HepG2 (cell line): ENCODE results near the gene TTLL4. TPM values are rescaled to one million over a fixed set of nuclear protein-coding genes. Genes with fewer than 3 reads are reported as not detected.

Experiments
- E2F1 ChIP-seq: sonication (generic); formaldehyde crosslinking; IDR thresholded peaks from 2 replicates; pipeline ENCODE4 v1.5.0; 2020; ENCODE audit warnings: missing genetic modification reagents
- E2F5 ChIP-seq: sonication (generic); formaldehyde crosslinking; conservative IDR thresholded peaks from 2 replicates; pipeline ENCODE4 v1.4.0; 2020; ENCODE audit warnings: missing genetic modification reagents
- ELF4 ChIP-seq: sonication (generic); formaldehyde crosslinking; IDR thresholded peaks from 2 replicates; pipeline ENCODE4 v1.5.0; 2020; ENCODE audit warnings: missing genetic modification reagents, mild to moderate bottlenecking, moderate library complexity, borderline replicate concordance
- KDM1A ChIP-seq: IDR thresholded peaks from 2 replicates; pipeline ENCODE4 v1.6.1; 2016; ENCODE audit warnings: missing compliant biosample characterization
- MAFF ChIP-seq: IDR thresholded peaks from 2 replicates; pipeline ENCODE4 v1.6.1; 2011; ENCODE audit warnings: low read depth, low read length, improper control_type of control experiment
- SKI ChIP-seq: fragments of 450-650 bp; IDR thresholded peaks from one replicate; pipeline ENCODE4 v1.6.1; 2018; ENCODE audit warnings: mild to moderate bottlenecking; ENCODE audit not compliant: partially characterized antibody
- TARDBP ChIP-seq: sonication (generic); formaldehyde crosslinking; IDR thresholded peaks from 2 replicates; pipeline ENCODE4 v1.8.0; 2022; ENCODE audit warnings: mild to moderate bottlenecking, missing genetic modification reagents
- TRAFD1 ChIP-seq: sonication (generic); formaldehyde crosslinking; IDR thresholded peaks from 2 replicates; pipeline ENCODE4 v1.5.1; 2020; ENCODE audit warnings: missing genetic modification reagents, mild to moderate bottlenecking, borderline replicate concordance
- ZBTB40 ChIP-seq, 2 experiments: fragments of 450-650 bp in 1 of 2; sonication (generic) in 1 of 2; formaldehyde crosslinking in 1 of 2; IDR thresholded peaks; 2 replicates each; pipeline versions ENCODE4 v1.6.1 to v1.8.0; 2016 to 2022; ENCODE audit warnings: antibody characterized with exemption in 1 of 2, mild to moderate bottlenecking in 1 of 2, missing genetic modification reagents in 1 of 2
- ZNF207 ChIP-seq: fragments of 450-650 bp; IDR thresholded peaks from 2 replicates; pipeline ENCODE4 v1.6.1; 2016; ENCODE audit warnings: antibody characterized with exemption, borderline replicate concordance
- ZNF430 ChIP-seq: sonication (generic); formaldehyde crosslinking; IDR thresholded peaks from 2 replicates; pipeline ENCODE4 v1.9.0; 2021; ENCODE audit warnings: mild to moderate bottlenecking, missing genetic modification reagents
- ZNF451 ChIP-seq: sonication (generic); formaldehyde crosslinking; IDR thresholded peaks from 2 replicates; pipeline ENCODE4 v1.5.0; 2020; ENCODE audit warnings: mild to moderate bottlenecking, missing genetic modification reagents
- ZNF547 ChIP-seq: sonication (generic); formaldehyde crosslinking; IDR thresholded peaks from 2 replicates; pipeline ENCODE4 v1.5.1; 2020; ENCODE audit warnings: mild to moderate bottlenecking, missing genetic modification reagents
- ZNF615 ChIP-seq: sonication (generic); formaldehyde crosslinking; IDR thresholded peaks from 2 replicates; pipeline ENCODE4 v1.5.0; 2020; ENCODE audit warnings: mild to moderate bottlenecking, missing genetic modification reagents, borderline replicate concordance
- ZNF747 ChIP-seq: sonication (generic); formaldehyde crosslinking; IDR thresholded peaks from 2 replicates; pipeline ENCODE4 v1.8.1; 2023; ENCODE audit warnings: missing genetic modification reagents, mild to moderate bottlenecking, borderline replicate concordance
- polyA plus RNA-seq, 8 experiments: library from polyadenylated mRNA; depleted of rRNA in 3 of 8; stranded (reverse) in 7 of 8; unstranded in 1 of 8; fragments of >200 nt; fragmentation: Illumina TruSeq in 4 of 8; extraction: Trizol in 4 of 8; gene quantifications; 2 replicates each; pipeline versions ENCODE4 v1.2.1 to v1.2.3, GENCODE V29; 2011 to 2016; ENCODE audit warnings: low read depth in 4 of 8, missing spikeins in 1 of 8, mixed read lengths in 1 of 8; ENCODE audit not compliant: insufficient read depth in 1 of 8
- total RNA-seq, 5 experiments: library from RNA; depleted of rRNA; stranded (reverse); fragments of >200 nt; fragmentation: Illumina TruSeq; extraction: Trizol; gene quantifications; 2 replicates each; pipeline ENCODE4 v1.2.3, GENCODE V29; 2016; ENCODE audit warnings: low read depth in 1 of 5

Gene TTLL4
- total and polyA plus RNA-seq, 2 of the 13 experiments (the other 11 are each of a cell fraction or from before 2014, with no cell fraction given), result 77.5 to 84.6 TPM

- no peak for TF ChIP-seq ZNF747 (CRISPR knock-in tag)
- TF ChIP-seq ZBTB40 (IDR thresholded peaks at IDR 0.05), result peak; percentile 94
- TF ChIP-seq ZBTB40 (CRISPR knock-in tag; IDR thresholded peaks at IDR 0.05), result no peak
- TF ChIP-seq KDM1A (CRISPR knock-in tag), result 0 out of 2 replicates have a peak, but pooled peaks have one; percentile 53
- TF ChIP-seq E2F5, result 0 out of 2 replicates have a peak, but pooled peaks have one; percentile 23
- TF ChIP-seq ZNF207, result no peak
- peak; percentile 83 for TF ChIP-seq ZNF615 (CRISPR knock-in tag)
- TF ChIP-seq ZNF547, result peak; percentile 77; the same call in 1 of the 2 replicates
- TF ChIP-seq ZNF430 (CRISPR knock-in tag), result no peak
- TF ChIP-seq MAFF, result no peak
- TF ChIP-seq ZNF451 (CRISPR knock-in tag), result peak; percentile 32; the same call in 1 of the 2 replicates
- no peak for TF ChIP-seq E2F1
- peak; percentile 78; the same call in 1 of the 2 replicates for TF ChIP-seq TARDBP (CRISPR knock-in tag)
- TF ChIP-seq ELF4, result peak; percentile 69; the same call in 1 of the 2 replicates
- 0 out of 2 replicates have a peak, but pooled peaks have one; percentile 73 for TF ChIP-seq TRAFD1
- no peak for TF ChIP-seq SKI
Observed at GRCh38 chr2:218671654-218672566, 38.7 kb upstream of the TTLL4 start, which contains the start of the genes RNF25 and STK36 (continued).
